ENCODE measurements around the gene RTF1.

DNA sequence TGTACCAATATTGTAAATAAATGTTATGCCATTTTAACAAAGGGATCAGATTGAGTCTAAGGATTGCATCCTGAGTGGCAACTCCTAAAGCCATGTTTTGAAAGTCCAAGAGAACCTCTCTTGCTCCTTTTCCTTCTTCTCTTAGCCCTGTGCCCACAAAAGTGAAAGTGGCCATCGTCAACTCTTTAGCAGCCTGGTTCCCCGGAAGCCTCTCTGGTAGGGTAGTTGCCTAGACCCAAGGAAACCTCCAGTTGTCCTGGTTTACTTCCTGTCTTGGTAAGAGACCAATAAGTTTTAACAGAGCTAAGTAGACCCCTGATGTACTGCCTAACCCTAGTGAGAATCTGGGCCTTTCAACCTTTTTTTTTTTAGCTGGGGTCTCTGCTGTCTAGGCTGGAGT, 66.6 kb downstream of the RTF1 start:
- TF ChIP-seq, protein P1, sequence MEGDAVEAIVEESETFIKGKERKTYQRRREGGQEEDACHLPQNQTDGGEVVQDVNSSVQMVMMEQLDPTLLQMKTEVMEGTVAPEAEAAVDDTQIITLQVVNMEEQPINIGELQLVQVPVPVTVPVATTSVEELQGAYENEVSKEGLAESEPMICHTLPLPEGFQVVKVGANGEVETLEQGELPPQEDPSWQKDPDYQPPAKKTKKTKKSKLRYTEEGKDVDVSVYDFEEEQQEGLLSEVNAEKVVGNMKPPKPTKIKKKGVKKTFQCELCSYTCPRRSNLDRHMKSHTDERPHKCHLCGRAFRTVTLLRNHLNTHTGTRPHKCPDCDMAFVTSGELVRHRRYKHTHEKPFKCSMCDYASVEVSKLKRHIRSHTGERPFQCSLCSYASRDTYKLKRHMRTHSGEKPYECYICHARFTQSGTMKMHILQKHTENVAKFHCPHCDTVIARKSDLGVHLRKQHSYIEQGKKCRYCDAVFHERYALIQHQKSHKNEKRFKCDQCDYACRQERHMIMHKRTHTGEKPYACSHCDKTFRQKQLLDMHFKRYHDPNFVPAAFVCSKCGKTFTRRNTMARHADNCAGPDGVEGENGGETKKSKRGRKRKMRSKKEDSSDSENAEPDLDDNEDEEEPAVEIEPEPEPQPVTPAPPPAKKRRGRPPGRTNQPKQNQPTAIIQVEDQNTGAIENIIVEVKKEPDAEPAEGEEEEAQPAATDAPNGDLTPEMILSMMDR (IDR thresholded peaks at IDR 0.05) = no peak
- TF ChIP-seq ZFX (IDR thresholded peaks at IDR 0.05; ENCODE audit: borderline replicate concordance) = no peak

Measured in 22Rv1 (cell line).